K562 (cell line): Measurements from ENCODE around the gene SDK1. TPM values are rescaled to one million over a fixed set of nuclear protein-coding genes. Genes with fewer than 3 reads are reported as not detected.

Experiments
- ATF1 ChIP-seq, 2 experiments: fragments of 450-650 bp in 1 of 2; IDR thresholded peaks; 2 replicates each; pipeline ENCODE4 v1.6.1; 2016; ENCODE audit warnings: missing compliant biosample characterization in 1 of 2, missing genetic modification characterization in 1 of 2
- CBX2 ChIP-seq: fragments of 200-600 bp; sonication (generic); IDR thresholded peaks from one replicate; pipeline ENCODE4 v1.6.1; 2012; ENCODE audit warnings: mild to moderate bottlenecking, low read length, inconsistent platforms; ENCODE audit not compliant: insufficient read depth, poor library complexity, severe bottlenecking
- CHD1 ChIP-seq: fragments of 200-600 bp; sonication (generic); IDR thresholded peaks from one replicate; pipeline ENCODE4 v1.6.1; 2012; ENCODE audit warnings: mild to moderate bottlenecking, moderate library complexity, low read length, inconsistent platforms
- ETV1 ChIP-seq: fragments of 450-650 bp; conservative IDR thresholded peaks from 2 replicates; pipeline ENCODE4 v1.6.1; 2016; ENCODE audit warnings: missing genetic modification characterization, control low read depth, low read depth, missing compliant biosample characterization
- GATAD2A ChIP-seq: fragments of 450-650 bp; IDR thresholded peaks from 2 replicates; pipeline ENCODE4 v1.6.1; 2017
- TEAD4 ChIP-seq, 2 experiments: sonication (generic) in 1 of 2; formaldehyde crosslinking in 1 of 2; IDR thresholded peaks; 2 replicates each; pipeline versions ENCODE4 v1.6.1 to v1.8.0; 2012 to 2022; ENCODE audit warnings: borderline replicate concordance in 1 of 2, inconsistent platforms in 1 of 2, low read length in 1 of 2, mild to moderate bottlenecking in 1 of 2, missing genetic modification reagents in 1 of 2
- TFAP4 ChIP-seq: sonication (generic); formaldehyde crosslinking; IDR thresholded peaks from 2 replicates; pipeline ENCODE4 v1.8.0; 2022; ENCODE audit warnings: missing genetic modification reagents, mild to moderate bottlenecking, moderate library complexity, borderline replicate concordance
- XRCC3 ChIP-seq: fragments of 450-650 bp; IDR thresholded peaks from 2 replicates; pipeline ENCODE4 v1.6.1; 2017; ENCODE audit warnings: mild to moderate bottlenecking, moderate library complexity
- XRCC5 ChIP-seq: fragments of 200-400 bp; formaldehyde crosslinking; IDR thresholded peaks from 2 replicates; pipeline ENCODE4 v1.6.1; 2017; ENCODE audit warnings: low read depth, mild to moderate bottlenecking, low read length
- ZBTB12 ChIP-seq: fragments of 250-450 bp; sonication (Bioruptor Pico); IDR thresholded peaks from 2 replicates; pipeline ENCODE4 v1.4.0; 2020
- ZNF165 ChIP-seq: fragments of 250-450 bp; sonication (Bioruptor Pico); IDR thresholded peaks from 2 replicates; pipeline ENCODE4 v1.4.0; 2020; ENCODE audit warnings: borderline replicate concordance
- polyA plus RNA-seq, 8 experiments: library from polyadenylated mRNA; depleted of rRNA in 4 of 8; stranded (reverse) in 5 of 8; unstranded in 3 of 8; fragments of >200 nt; fragmentation: Nextera tagmentation in 2 of 8; fragmentation: Illumina TruSeq in 1 of 8; extraction: Ambion mirVana in 2 of 8; extraction: Trizol in 1 of 8; gene quantifications; 2 replicates each; pipeline versions ENCODE4 v1.2.1 to v1.2.3, GENCODE V29; 2011 to 2014; ENCODE audit warnings: inconsistent platforms in 1 of 8, missing spikeins in 1 of 8
- total RNA-seq, 7 experiments: library from RNA; depleted of rRNA in 6 of 7; stranded (reverse); fragments of >200 nt in 6 of 7; fragmentation: Illumina TruSeq in 2 of 7; extraction: Trizol in 2 of 7; gene quantifications; 2 replicates each; pipeline versions ENCODE4 v1.2.1 to v1.2.3, GENCODE V29; 2011 to 2021; ENCODE audit warnings: low replicate concordance in 1 of 7
- TF ChIP-seq, protein P1 (sequence below), 3 experiments: IDR thresholded peaks in 2 of 3; conservative IDR thresholded peaks in 1 of 3; 2 replicates each; pipeline ENCODE4 v1.5.1; 2011 to 2012; ENCODE audit warnings: low read length in 3 of 3, mild to moderate bottlenecking in 3 of 3, control low read depth in 2 of 3, improper control_type of control experiment in 1 of 3, inconsistent platforms in 1 of 3, low read depth in 1 of 3, mixed read lengths in 1 of 3, moderate library complexity in 1 of 3; ENCODE audit not compliant: insufficient read depth in 2 of 3
- TF ChIP-seq, protein P2 (sequence below): sonication (generic); formaldehyde crosslinking; IDR thresholded peaks from 2 replicates; pipeline ENCODE4 v1.4.0; 2020; ENCODE audit warnings: mild to moderate bottlenecking, missing genetic modification reagents
- TF ChIP-seq, protein P3 (sequence below), 3 experiments: fragments of 200-800 bp in 1 of 3; sonication (Bioruptor generic) in 1 of 3; sonication (generic) in 1 of 3; formaldehyde crosslinking in 1 of 3; IDR thresholded peaks; 2 replicates each; pipeline versions ENCODE4 v1.6.1 to v1.8.0; 2016 to 2022; ENCODE audit warnings: mild to moderate bottlenecking in 2 of 3, missing compliant biosample characterization in 2 of 3, missing genetic modification characterization in 2 of 3, missing genetic modification reagents in 1 of 3

Gene SDK1
- total and polyA plus RNA-seq, 9 of the 15 experiments (the other 6 are each of a cell fraction or from before 2014, with no cell fraction given) = 0.16 TPM; not detected in 8

- TF ChIP-seq, protein P1, sequence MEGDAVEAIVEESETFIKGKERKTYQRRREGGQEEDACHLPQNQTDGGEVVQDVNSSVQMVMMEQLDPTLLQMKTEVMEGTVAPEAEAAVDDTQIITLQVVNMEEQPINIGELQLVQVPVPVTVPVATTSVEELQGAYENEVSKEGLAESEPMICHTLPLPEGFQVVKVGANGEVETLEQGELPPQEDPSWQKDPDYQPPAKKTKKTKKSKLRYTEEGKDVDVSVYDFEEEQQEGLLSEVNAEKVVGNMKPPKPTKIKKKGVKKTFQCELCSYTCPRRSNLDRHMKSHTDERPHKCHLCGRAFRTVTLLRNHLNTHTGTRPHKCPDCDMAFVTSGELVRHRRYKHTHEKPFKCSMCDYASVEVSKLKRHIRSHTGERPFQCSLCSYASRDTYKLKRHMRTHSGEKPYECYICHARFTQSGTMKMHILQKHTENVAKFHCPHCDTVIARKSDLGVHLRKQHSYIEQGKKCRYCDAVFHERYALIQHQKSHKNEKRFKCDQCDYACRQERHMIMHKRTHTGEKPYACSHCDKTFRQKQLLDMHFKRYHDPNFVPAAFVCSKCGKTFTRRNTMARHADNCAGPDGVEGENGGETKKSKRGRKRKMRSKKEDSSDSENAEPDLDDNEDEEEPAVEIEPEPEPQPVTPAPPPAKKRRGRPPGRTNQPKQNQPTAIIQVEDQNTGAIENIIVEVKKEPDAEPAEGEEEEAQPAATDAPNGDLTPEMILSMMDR (IDR thresholded peaks at IDR 0.05 in 2 of 3, conservative IDR thresholded peaks at IDR 0.05 in 1 of 3; ENCODE audit: insufficient read depth in 2 of 3, low read depth in 1 of 3, low read length in 3 of 3) = peak in 2 of 3 experiments; percentile 41; a peak in 3 of 6 replicates
- TF ChIP-seq, protein P2, sequence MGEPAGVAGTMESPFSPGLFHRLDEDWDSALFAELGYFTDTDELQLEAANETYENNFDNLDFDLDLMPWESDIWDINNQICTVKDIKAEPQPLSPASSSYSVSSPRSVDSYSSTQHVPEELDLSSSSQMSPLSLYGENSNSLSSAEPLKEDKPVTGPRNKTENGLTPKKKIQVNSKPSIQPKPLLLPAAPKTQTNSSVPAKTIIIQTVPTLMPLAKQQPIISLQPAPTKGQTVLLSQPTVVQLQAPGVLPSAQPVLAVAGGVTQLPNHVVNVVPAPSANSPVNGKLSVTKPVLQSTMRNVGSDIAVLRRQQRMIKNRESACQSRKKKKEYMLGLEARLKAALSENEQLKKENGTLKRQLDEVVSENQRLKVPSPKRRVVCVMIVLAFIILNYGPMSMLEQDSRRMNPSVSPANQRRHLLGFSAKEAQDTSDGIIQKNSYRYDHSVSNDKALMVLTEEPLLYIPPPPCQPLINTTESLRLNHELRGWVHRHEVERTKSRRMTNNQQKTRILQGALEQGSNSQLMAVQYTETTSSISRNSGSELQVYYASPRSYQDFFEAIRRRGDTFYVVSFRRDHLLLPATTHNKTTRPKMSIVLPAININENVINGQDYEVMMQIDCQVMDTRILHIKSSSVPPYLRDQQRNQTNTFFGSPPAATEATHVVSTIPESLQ = no peak
- TF ChIP-seq XRCC5 = no peak
- TF ChIP-seq, protein P3, sequence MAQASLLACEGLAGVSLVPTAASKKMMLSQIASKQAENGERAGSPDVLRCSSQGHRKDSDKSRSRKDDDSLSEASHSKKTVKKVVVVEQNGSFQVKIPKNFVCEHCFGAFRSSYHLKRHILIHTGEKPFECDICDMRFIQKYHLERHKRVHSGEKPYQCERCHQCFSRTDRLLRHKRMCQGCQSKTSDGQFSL (CRISPR knock-in tag; IDR thresholded peaks at IDR 0.05) = no peak
- TF ChIP-seq, protein P3 (tag; IDR thresholded peaks at IDR 0.05) = 0 out of 4 replicates have a peak, but pooled peaks of 1 of the 2 experiments have one; percentile 22
- TF ChIP-seq CHD1 = no peak
- peak; percentile 47; the same call in 1 of the 2 replicates for TF ChIP-seq ETV1
- no peak for TF ChIP-seq TEAD4 (IDR thresholded peaks at IDR 0.05; ENCODE audit: low read length)
- no peak for TF ChIP-seq TEAD4 (CRISPR knock-in tag; IDR thresholded peaks at IDR 0.05; ENCODE audit: borderline replicate concordance)
- no peak for TF ChIP-seq ZBTB12 (CRISPR knock-in tag)
- no peak for TF ChIP-seq CBX2
- no peak for TF ChIP-seq TFAP4 (CRISPR knock-in tag)
- TF ChIP-seq ZNF165 (CRISPR knock-in tag) = no peak
- no peak for TF ChIP-seq GATAD2A
- TF ChIP-seq XRCC3 = no peak
- no peak for TF ChIP-seq ATF1 (CRISPR knock-in tag; IDR thresholded peaks at IDR 0.05)
- TF ChIP-seq ATF1 (tag; IDR thresholded peaks at IDR 0.05) = no peak
Observed at GRCh38 chr7:4103352-4104091, 802.5 kb downstream of the SDK1 start (continued).
